Measurements from ENCODE around the gene LSM2.

DNA sequence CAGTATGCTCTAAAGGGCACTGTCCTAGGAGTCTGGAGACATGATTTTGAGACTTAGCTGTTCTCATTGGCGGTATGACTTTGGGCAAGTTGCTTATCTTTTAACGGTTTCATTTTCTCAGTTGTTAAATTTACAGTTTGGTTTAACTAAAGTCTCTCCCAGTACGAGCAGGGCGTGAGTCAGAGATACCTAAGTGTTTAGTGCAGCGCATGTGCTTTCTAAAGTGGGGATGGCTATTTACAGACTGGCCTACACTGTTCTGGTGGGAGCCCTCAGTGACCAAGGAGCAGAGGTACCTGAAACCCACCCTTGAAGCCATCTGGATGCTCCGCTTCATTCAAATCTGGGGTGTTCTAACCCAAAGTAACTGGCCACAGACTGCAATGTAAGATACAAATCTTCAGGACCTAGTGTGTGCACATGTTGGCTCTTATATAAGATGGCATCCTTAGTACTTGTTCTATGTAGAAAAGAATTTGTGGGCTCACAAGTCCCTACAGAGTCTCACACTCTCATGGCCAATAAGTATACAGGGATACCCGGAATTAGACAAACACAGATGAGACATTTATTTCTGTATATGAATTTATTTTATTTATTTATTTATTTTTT lies 56.2 kb downstream of the LSM2 start:
- no peak for TF ChIP-seq POLR2AphosphoS5 (IDR thresholded peaks at IDR 0.05)
- TF ChIP-seq, protein P1, sequence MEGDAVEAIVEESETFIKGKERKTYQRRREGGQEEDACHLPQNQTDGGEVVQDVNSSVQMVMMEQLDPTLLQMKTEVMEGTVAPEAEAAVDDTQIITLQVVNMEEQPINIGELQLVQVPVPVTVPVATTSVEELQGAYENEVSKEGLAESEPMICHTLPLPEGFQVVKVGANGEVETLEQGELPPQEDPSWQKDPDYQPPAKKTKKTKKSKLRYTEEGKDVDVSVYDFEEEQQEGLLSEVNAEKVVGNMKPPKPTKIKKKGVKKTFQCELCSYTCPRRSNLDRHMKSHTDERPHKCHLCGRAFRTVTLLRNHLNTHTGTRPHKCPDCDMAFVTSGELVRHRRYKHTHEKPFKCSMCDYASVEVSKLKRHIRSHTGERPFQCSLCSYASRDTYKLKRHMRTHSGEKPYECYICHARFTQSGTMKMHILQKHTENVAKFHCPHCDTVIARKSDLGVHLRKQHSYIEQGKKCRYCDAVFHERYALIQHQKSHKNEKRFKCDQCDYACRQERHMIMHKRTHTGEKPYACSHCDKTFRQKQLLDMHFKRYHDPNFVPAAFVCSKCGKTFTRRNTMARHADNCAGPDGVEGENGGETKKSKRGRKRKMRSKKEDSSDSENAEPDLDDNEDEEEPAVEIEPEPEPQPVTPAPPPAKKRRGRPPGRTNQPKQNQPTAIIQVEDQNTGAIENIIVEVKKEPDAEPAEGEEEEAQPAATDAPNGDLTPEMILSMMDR (IDR thresholded peaks at IDR 0.05): no peak
